ENCODE data around the gene URB2.
"Not testable (repeated sequence)": the region's sequence is repeated elsewhere in the genome, so short reads cannot be mapped to it uniquely, and the experiment has no call there.

The URB2 gene

GRCh38 chr1:229625915-229626831 lies at the start of gene URB2, which contains the start of gene TAF5L:
URB2 (plus strand) TSS chr1:229626247; CDS start chr1:229627634, 1,387 bp downstream.
TAF5L (minus strand) TSS chr1:229626122; CDS start chr1:229614482, 11,640 bp downstream.
- DNase-seq (ENCODE audit: low spot score), result peak; percentile 93

GRCh38 chr1:229578168-229579058 lies 47.6 kb upstream of the URB2 start:
- no peak for DNase-seq (ENCODE audit: low spot score)

GRCh38 chr1:229579059-229579673 lies 46.9 kb upstream of the URB2 start:
- peak; percentile 45 for DNase-seq (ENCODE audit: low spot score)

GRCh38 chr1:229581485-229581884 lies 44.6 kb upstream of the URB2 start:
- DNase-seq (ENCODE audit: low spot score), result no peak

- DNase-seq (ENCODE audit: low spot score), result peak; percentile 43
Observed at GRCh38 chr1:229582011-229582694, 43.9 kb upstream of the URB2 start.

GRCh38 chr1:229582715-229583114 lies 43.3 kb upstream of the URB2 start:
- DNase-seq (ENCODE audit: low spot score), result no peak

- no peak for DNase-seq (ENCODE audit: low spot score)
Observed at GRCh38 chr1:229585338-229585737, 40.7 kb upstream of the URB2 start.

GRCh38 chr1:229590119-229590518 lies 35.9 kb upstream of the URB2 start:
- no peak for DNase-seq (ENCODE audit: low spot score)

- no peak for DNase-seq (ENCODE audit: low spot score)
Observed at GRCh38 chr1:229593800-229594199, 32.2 kb upstream of the URB2 start.

- no peak for DNase-seq (ENCODE audit: low spot score)
Observed at GRCh38 chr1:229594227-229595008, 31.6 kb upstream of the URB2 start.

GRCh38 chr1:229595876-229596275 lies 30.2 kb upstream of the URB2 start:
- not testable (repeated sequence) for DNase-seq (ENCODE audit: low spot score)

GRCh38 chr1:229596925-229597699 lies 28.9 kb upstream of the URB2 start:
- DNase-seq (ENCODE audit: low spot score), result peak; percentile 82

- DNase-seq (ENCODE audit: low spot score), result peak; percentile 24
Observed at GRCh38 chr1:229597877-229598276, 28.2 kb upstream of the URB2 start.

- no peak for DNase-seq (ENCODE audit: low spot score)
Observed at GRCh38 chr1:229599218-229599954, 26.7 kb upstream of the URB2 start.

- DNase-seq (ENCODE audit: low spot score), result no peak
Observed at GRCh38 chr1:229600229-229600628, 25.8 kb upstream of the URB2 start.

- no peak for DNase-seq (ENCODE audit: low spot score)
Observed at GRCh38 chr1:229603371-229604005, 22.6 kb upstream of the URB2 start.

- DNase-seq (ENCODE audit: low spot score), result no peak
Observed at GRCh38 chr1:229607370-229607769, 18.7 kb upstream of the URB2 start.

GRCh38 chr1:229608590-229608989 lies 17.5 kb upstream of the URB2 start:
- DNase-seq (ENCODE audit: low spot score), result no peak

GRCh38 chr1:229613938-229614337 lies 12.1 kb upstream of the URB2 start:
- no peak for DNase-seq (ENCODE audit: low spot score)

Measured in hepatic stellate cell (primary cell).